Heart left ventricle (tissue), 16 donors: ENCODE data around the gene STK4. TPM values are rescaled to one million over a fixed set of nuclear protein-coding genes. Genes with fewer than 3 reads are reported as not detected.

Experiments used
- ATAC-seq, 4 donors: fragments of 200-7000 bp; cut with Tn5 transposase; one replicate each; pipeline ENCODE4 v1.9.1; 2020 to 2022; ENCODE audit warnings: moderate library complexity in 4 of 4, mild to moderate bottlenecking in 3 of 4, moderate number of reproducible peaks in 1 of 4
- DNase-seq, 5 donors: peaks; one replicate each; pipeline ENCODE4 v3.0.0-alpha.2; 2020
- H3K27ac ChIP-seq, 12 donors: fragments of 200-600 bp; sonication (generic) in 4 of 12; one replicate each; pipeline versions ENCODE4 v1.5.0 to v1.8.0; 2016 to 2022; ENCODE audit warnings: mild to moderate bottlenecking in 2 of 12
- H3K27me3 ChIP-seq, 9 donors: fragments of 200-600 bp; sonication (generic) in 2 of 9; one replicate each; pipeline versions ENCODE4 v1.5.1 to v1.8.0; 2016 to 2022; ENCODE audit warnings: mild to moderate bottlenecking in 3 of 9
- H3K36me3 ChIP-seq, 9 donors: fragments of 200-600 bp; sonication (generic) in 2 of 9; one replicate each; pipeline versions ENCODE4 v1.5.0 to v1.8.0; 2018 to 2022; ENCODE audit warnings: mild to moderate bottlenecking in 2 of 9
- H3K4me1 ChIP-seq, 12 donors: fragments of 200-600 bp; sonication (generic) in 4 of 12; one replicate each; pipeline versions ENCODE4 v1.5.0 to v1.8.0; 2016 to 2022; ENCODE audit warnings: mild to moderate bottlenecking in 3 of 12
- H3K4me3 ChIP-seq, 12 donors: fragments of 200-600 bp; sonication (generic) in 4 of 12; one replicate each; pipeline versions ENCODE4 v1.5.0 to v1.8.0; 2017 to 2022; ENCODE audit warnings: mild to moderate bottlenecking in 9 of 12, moderate library complexity in 4 of 12
- H3K9me3 ChIP-seq, 12 donors: fragments of 200-600 bp; sonication (generic) in 4 of 12; one replicate each; pipeline versions ENCODE4 v1.5.0 to v1.8.0; 2016 to 2022; ENCODE audit warnings: mild to moderate bottlenecking in 1 of 12
- POLR2A ChIP-seq, 2 donors: fragments of 450-650 bp; IDR thresholded peaks; one replicate each; pipeline ENCODE4 v1.6.1; 2017; ENCODE audit warnings: antibody characterized with exemption in 2 of 2, mild to moderate bottlenecking in 2 of 2, moderate library complexity in 2 of 2
- WGBS, 4 donors: extraction: QIAGEN DNeasy Blood & Tissue Kit in 2 of 4; methylation state at CpG; one replicate each; pipeline versions ENCODE4 v1.1.5 to v1.1.7; 2013 to 2018; 5-methylcytosine and 5-hydroxymethylcytosine counted together
- intact Hi-C, 10 donors: fragments of 100-400 bp; cut with DNase I; formaldehyde crosslinking; loops; one replicate each; pipeline versions ENCODE4 v1.11.1 to v1.14.2; 2022
- polyA plus RNA-seq, 2 donors: library from polyadenylated mRNA; stranded (reverse); fragments of 200-250 nt; gene quantifications; one replicate each; pipeline ENCODE4 v1.2.3, GENCODE V29; 2013
- total RNA-seq, 9 donors: library from RNA; depleted of rRNA in 2 of 9; stranded (reverse); fragments of >200 nt in 2 of 9; fragmentation: NEBNext Ultra II Directional in 3 of 9; extraction: Animal tissue kit (Norgen Biotek cat#: 25700) in 3 of 9; gene quantifications; one replicate each; pipeline versions ENCODE4 v1.1.0 to v1.2.4, GENCODE V29; 2016 to 2023
- TF ChIP-seq, protein P1 (sequence below), 12 donors: fragments of 200-600 bp; sonication (generic) in 4 of 12; IDR thresholded peaks; one replicate each; pipeline versions ENCODE4 v1.5.0 to v1.8.0; 2018 to 2022; ENCODE audit warnings: antibody characterized with exemption in 12 of 12, mild to moderate bottlenecking in 5 of 12
- donor health status: ischemic (EF 13 %, LVEDD 7.1; RV severe dilation, severe dysfunction).
- donor health status: healthy with polysubstance abuse.
- donor health status: DM: no; HTN: yes; CAD: no.
- donor health status: DM: no; HTN: no; CAD: no.
- donor health status: ischemic (EF 25% LVEDD 6.9; RV normal size, moderate dysfunction).
- donor health status: ischemic (EF 25% LVEDD 5.7; RV mildly dilated, moderate dysfunction).
- donor health status: healthy.
- donor health status: DM: yes; HTN: yes; CAD: no.
- donor health status: ischemic (EF 35%, LVEDD 5.7; RV mildly dilated, moderate dysfunction).
- donor health status: nonischemic (EF 11% LVEDD 7.7; RV severe dilation, severe dysfunction).
- donor health status: DM: yes; HTN: yes; CAD: no.
- donor health status: PGD.
- donor health status: ischemic (EF 29% LVEDD 5.4; RV normal size, mild dysfunction).
- donor health status: nonischemic (EF 23%, LVEDD 6.1; RV moderate dilation, normal function).

The STK4 gene
- total and polyA plus RNA-seq, 11 donors, result 3.2 to 25.3 (median 9.3) TPM

DNA sequence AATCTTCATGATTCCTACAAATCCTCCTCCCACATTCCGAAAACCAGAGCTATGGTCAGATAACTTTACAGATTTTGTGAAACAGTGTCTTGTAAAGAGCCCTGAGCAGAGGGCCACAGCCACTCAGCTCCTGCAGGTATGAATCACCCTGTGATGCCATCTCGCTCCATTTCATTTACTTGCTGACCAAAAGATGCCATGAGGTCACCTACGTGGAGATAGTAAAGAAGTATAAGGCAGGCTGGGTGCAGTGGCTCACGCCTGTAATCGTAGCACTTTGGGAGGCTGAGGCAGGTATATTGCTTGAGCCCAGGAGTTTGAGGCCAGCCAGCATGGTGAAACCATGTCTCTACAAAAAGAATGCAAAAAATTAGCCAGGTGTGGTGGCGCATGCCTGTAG lies 30.9 kb downstream of the STK4 start:
- Histone ChIP-seq H3K27ac (no peak overlapping the region), H3K27me3 (no peaks in the 10 kb centered on the region), H3K4me3 (no peak overlapping the region), H3K36me3 (peaks cover 0 to 74% (median 68%) of the 10 kb centered on the region in 9 donors), H3K9me3 (no peaks in the 10 kb centered on the region), H3K4me1 (peaks cover 0 to 24% (median 4%) of the 10 kb centered on the region in 12 donors)
- intact Hi-C loops, result no loop called here
- 97 to 99% (median 98%) methylated on average over 6 of the region's 6 CpGs for WGBS, 4 donors
- no peak for DNase-seq
- TF ChIP-seq, protein P1, sequence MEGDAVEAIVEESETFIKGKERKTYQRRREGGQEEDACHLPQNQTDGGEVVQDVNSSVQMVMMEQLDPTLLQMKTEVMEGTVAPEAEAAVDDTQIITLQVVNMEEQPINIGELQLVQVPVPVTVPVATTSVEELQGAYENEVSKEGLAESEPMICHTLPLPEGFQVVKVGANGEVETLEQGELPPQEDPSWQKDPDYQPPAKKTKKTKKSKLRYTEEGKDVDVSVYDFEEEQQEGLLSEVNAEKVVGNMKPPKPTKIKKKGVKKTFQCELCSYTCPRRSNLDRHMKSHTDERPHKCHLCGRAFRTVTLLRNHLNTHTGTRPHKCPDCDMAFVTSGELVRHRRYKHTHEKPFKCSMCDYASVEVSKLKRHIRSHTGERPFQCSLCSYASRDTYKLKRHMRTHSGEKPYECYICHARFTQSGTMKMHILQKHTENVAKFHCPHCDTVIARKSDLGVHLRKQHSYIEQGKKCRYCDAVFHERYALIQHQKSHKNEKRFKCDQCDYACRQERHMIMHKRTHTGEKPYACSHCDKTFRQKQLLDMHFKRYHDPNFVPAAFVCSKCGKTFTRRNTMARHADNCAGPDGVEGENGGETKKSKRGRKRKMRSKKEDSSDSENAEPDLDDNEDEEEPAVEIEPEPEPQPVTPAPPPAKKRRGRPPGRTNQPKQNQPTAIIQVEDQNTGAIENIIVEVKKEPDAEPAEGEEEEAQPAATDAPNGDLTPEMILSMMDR (IDR thresholded peaks at IDR 0.05), result no peak
- TF ChIP-seq POLR2A (IDR thresholded peaks at IDR 0.05), result no peak
- no peak for ATAC-seq

DNA sequence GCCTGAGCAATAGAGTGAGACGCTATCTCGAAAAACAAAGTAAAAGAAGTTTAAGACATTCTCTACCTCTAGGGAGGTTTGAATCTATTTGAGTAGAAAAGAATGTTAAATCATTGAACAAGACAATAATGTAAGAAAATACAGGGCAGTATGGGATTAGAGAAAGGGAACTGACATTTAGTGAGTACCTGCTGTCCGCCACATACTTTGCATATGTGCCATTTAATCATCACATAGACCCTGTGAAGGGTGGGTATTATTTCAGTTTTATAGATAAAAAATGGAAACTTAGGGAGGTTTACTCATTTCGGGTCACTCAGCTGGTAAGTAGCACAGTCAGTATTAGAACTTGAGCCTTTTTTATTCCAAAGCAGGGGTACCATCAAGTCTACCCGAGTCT lies 31.4 kb downstream of the STK4 start:
- no peak overlapping the region for H3K4me3 ChIP-seq
- peaks cover 0 to 19% (median 4%) of the 10 kb centered on the region in 12 donors for H3K4me1 ChIP-seq
- intact Hi-C loops, result no loop called here
- no peak for ATAC-seq
- H3K9me3 ChIP-seq, result no peaks in the 10 kb centered on the region
- no peak for DNase-seq
- 96 to 99% (median 98%) methylated on average over 5 of the region's 5 CpGs for WGBS, 4 donors
- no peak overlapping the region for H3K27ac ChIP-seq
- no peaks in the 10 kb centered on the region for H3K27me3 ChIP-seq
- peaks cover 0 to 79% (median 71%) of the 10 kb centered on the region in 9 donors for H3K36me3 ChIP-seq
- TF ChIP-seq, protein P1 (IDR thresholded peaks at IDR 0.05), result no peak
- no peak for TF ChIP-seq POLR2A (IDR thresholded peaks at IDR 0.05)

DNA sequence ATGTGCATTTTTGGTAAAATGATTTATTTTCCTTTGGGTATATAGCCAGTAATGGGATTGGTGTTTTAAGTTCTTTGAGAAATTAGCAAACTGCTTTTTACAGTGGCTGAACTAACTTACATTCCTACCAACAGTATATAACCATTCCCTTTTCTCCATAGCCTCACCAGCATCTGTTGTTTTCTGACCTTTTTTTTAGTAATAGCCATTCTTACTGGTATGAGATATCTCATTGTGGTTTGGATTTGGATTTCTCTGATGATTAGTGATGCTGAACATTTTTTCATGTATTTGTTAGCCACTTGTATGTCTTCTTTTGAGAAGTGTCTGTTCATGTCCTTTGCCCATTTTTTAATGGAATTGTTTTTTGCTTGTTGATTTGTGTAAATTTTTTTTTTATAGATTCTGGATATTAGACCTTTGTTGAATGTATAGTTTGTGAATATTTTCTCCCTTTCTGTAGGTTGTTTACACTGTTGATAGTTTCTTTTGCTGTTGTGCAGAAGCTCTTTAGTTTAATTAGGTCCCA lies 42.3 kb downstream of the STK4 start:
- DNase-seq (no peak), ATAC-seq (no peak)
- H3K27me3 ChIP-seq, result no peaks in the 10 kb centered on the region
- peaks cover 0 to 19% (median 0%) of the 10 kb centered on the region in 12 donors for H3K4me1 ChIP-seq
- intact Hi-C loops, result no loop called here
- H3K36me3 ChIP-seq, result peaks cover 0 to 87% (median 39%) of the 10 kb centered on the region in 9 donors
- no peaks in the 10 kb centered on the region for H3K9me3 ChIP-seq
- TF ChIP-seq, protein P1 (IDR thresholded peaks at IDR 0.05), result no peak
- TF ChIP-seq POLR2A (IDR thresholded peaks at IDR 0.05), result no peak
- H3K27ac ChIP-seq, result no peak overlapping the region
- H3K4me3 ChIP-seq, result no peak overlapping the region

DNA sequence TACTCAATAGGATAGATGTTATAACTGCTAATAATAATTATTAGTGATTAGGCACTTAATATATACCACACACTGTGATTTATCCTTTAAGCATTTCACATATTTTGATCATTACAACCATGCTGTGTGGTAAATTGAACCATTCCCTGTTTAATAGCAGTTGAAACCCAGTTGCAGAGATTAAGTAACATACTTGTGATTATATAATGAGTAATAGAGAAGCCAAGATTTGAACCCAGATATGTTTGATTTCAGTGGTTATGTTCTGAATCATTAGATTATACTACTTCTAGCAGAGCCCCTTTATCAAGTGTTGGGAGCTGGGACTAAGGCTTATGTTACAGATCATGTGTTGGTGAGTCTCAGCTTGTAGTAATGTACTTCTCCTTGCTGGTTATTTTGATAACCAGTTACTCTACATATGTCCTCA lies 44.1 kb downstream of the STK4 start:
- no peaks in the 10 kb centered on the region for H3K27me3 ChIP-seq
- no peak for TF ChIP-seq POLR2A (IDR thresholded peaks at IDR 0.05)
- TF ChIP-seq, protein P1 (IDR thresholded peaks at IDR 0.05), result no peak
- H3K4me3 ChIP-seq, result no peak overlapping the region
- intact Hi-C loops, result loop anchor here in 9 of 10 donors (2.0 to 10.0 kb wide), 11 partner anchors 42 to 294 kb away; partner anchors contain the start of genes MATN4 (in 1 of the 9) and RBPJL (in 1 of the 9)
- H3K4me1 ChIP-seq, result peaks cover 0 to 30% (median 9%) of the 10 kb centered on the region in 12 donors
- DNase-seq, result no peak
- peak overlapping the region in 1 of 12 donors; percentile 29 for H3K27ac ChIP-seq
- ATAC-seq, result no peak
- H3K36me3 ChIP-seq, result peaks cover 0 to 83% (median 33%) of the 10 kb centered on the region in 9 donors
- H3K9me3 ChIP-seq, result no peaks in the 10 kb centered on the region
